ENCODE results near the gene SFXN4. TPM values are rescaled to one million over a fixed set of nuclear protein-coding genes. Genes with fewer than 3 reads are reported as not detected.

The SFXN4 gene
- total RNA-seq, 1 experiment from 2014 or later: 67.0 TPM

DNA sequence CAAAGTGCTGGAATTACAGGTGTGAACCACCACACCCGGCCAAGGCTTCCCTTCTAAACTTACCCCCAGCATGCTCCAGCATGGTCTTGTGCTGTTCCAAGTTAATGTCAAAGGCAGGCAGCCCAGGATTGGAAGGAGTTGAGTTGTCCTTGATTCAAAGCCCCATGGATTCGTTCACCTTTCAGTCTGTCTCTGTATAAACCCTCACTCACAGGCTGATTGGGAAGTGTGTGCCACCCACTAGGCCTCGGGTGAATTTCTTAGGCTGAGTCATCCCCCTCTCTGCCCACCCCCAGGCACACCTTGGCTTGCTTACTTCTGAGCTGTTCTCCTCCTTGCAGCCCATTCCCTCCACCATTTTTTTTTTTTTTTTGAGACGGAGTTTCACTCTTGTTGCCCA lies 26.4 kb upstream of the SFXN4 start:
- 0 out of 2 replicates have a peak, but pooled peaks cover 4% of the 10 kb centered on the region for H3K4me1 ChIP-seq (ENCODE audit: control insufficient read depth, insufficient read depth, low read length)
- no peak for ATAC-seq
- in situ Hi-C loops (cut with HindIII; ENCODE audit: low pct_unique_long_range_greater_than_20kb, low sequenced_read_pairs): no loop called here
- intact Hi-C loops (cut with micrococcal nuclease; ENCODE audit: unreplicated experiment): no loop called here
- DNase-seq (ENCODE audit: low read depth, low spot score): no peak
- no peak overlapping the region for H3K27ac ChIP-seq (ENCODE audit: low read length)
- H3K36me3 ChIP-seq (ENCODE audit: control insufficient read depth, insufficient read depth, low read length): no peaks in the 10 kb centered on the region
- TF ChIP-seq POLR2AphosphoS5 (IDR thresholded peaks at IDR 0.05; ENCODE audit: low read depth, low read length) (no peak), TCF7L2 (IDR thresholded peaks at IDR 0.05; ENCODE audit: low read depth, low read length) (no peak), SIN3A (IDR thresholded peaks at IDR 0.05; ENCODE audit: borderline replicate concordance, insufficient read depth, low read depth, low read length) (no peak)
- TF ChIP-seq, protein P1, sequence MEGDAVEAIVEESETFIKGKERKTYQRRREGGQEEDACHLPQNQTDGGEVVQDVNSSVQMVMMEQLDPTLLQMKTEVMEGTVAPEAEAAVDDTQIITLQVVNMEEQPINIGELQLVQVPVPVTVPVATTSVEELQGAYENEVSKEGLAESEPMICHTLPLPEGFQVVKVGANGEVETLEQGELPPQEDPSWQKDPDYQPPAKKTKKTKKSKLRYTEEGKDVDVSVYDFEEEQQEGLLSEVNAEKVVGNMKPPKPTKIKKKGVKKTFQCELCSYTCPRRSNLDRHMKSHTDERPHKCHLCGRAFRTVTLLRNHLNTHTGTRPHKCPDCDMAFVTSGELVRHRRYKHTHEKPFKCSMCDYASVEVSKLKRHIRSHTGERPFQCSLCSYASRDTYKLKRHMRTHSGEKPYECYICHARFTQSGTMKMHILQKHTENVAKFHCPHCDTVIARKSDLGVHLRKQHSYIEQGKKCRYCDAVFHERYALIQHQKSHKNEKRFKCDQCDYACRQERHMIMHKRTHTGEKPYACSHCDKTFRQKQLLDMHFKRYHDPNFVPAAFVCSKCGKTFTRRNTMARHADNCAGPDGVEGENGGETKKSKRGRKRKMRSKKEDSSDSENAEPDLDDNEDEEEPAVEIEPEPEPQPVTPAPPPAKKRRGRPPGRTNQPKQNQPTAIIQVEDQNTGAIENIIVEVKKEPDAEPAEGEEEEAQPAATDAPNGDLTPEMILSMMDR (IDR thresholded peaks at IDR 0.05): no peak
- TF ChIP-seq, protein P2, sequence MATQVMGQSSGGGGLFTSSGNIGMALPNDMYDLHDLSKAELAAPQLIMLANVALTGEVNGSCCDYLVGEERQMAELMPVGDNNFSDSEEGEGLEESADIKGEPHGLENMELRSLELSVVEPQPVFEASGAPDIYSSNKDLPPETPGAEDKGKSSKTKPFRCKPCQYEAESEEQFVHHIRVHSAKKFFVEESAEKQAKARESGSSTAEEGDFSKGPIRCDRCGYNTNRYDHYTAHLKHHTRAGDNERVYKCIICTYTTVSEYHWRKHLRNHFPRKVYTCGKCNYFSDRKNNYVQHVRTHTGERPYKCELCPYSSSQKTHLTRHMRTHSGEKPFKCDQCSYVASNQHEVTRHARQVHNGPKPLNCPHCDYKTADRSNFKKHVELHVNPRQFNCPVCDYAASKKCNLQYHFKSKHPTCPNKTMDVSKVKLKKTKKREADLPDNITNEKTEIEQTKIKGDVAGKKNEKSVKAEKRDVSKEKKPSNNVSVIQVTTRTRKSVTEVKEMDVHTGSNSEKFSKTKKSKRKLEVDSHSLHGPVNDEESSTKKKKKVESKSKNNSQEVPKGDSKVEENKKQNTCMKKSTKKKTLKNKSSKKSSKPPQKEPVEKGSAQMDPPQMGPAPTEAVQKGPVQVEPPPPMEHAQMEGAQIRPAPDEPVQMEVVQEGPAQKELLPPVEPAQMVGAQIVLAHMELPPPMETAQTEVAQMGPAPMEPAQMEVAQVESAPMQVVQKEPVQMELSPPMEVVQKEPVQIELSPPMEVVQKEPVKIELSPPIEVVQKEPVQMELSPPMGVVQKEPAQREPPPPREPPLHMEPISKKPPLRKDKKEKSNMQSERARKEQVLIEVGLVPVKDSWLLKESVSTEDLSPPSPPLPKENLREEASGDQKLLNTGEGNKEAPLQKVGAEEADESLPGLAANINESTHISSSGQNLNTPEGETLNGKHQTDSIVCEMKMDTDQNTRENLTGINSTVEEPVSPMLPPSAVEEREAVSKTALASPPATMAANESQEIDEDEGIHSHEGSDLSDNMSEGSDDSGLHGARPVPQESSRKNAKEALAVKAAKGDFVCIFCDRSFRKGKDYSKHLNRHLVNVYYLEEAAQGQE (IDR thresholded peaks at IDR 0.05; ENCODE audit: insufficient read depth in 1 of 2, low read depth in 2 of 2, low read length in 1 of 2): no peak
- ChIA-PET CTCF (interaction anchor here (0.6 kb wide), 1 partner anchor 254 kb away, joined by 5 read pairs; no protein-coding TSS in a partner anchor), POLR2A (interaction anchor here (0.7 kb wide), 1 partner anchor 15 kb away, joined by 3 read pairs; no protein-coding TSS in a partner anchor)
- H3K27me3 ChIP-seq (ENCODE audit: control insufficient read depth, insufficient read depth, low read length): no peaks in the 10 kb centered on the region
- no peaks in the 10 kb centered on the region for H3K9me3 ChIP-seq (ENCODE audit: control insufficient read depth, insufficient read depth, low read depth, low read length)
- BruUV-seq (replicated peaks): no TSS peak
- no peak overlapping the region for H3K4me3 ChIP-seq (ENCODE audit: low read depth in 2 of 2, low read length in 2 of 2)

DNA sequence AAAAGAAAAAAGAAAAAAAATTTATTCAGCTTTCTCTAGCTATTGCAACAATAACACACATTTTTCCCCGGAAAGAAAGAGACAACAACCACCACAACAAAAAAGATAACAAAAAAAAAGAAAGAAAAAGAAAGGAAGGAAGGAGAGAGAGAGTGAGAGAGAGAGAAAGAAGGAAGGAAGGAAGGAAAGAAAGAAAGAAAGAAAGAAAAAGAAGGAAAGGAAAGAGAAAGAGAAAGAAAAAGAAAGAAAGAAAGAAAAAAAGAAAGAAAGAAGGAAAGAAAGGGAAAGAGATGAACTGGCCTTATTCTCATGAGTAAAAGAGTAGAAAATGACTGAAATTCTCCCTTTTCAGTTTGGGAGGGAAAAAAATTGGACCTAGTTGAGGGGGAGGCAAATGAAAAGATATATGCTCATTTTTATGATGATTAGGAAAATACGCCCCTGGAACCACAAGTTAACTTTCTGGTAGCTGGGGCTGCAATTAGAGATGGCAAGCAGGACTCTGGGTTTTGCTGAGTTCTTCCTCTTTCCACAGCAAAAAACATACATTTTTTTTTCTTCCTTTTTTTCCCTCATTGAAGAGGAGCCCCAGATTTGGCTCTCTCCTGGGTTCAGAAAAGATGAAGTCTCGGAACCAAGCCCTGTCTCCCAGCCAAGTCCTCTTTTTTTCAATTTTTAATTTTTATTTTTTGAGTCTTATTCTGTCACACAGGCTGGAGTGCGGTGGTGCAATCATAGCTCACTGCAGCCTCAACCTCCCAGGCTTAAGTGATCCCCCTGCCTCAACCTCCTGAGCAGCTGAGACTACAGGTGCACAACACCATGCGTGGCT lies 25.7 kb upstream of the SFXN4 start:
- in situ Hi-C loops (cut with HindIII; ENCODE audit: low pct_unique_long_range_greater_than_20kb, low sequenced_read_pairs) (no loop called here), intact Hi-C loops (cut with micrococcal nuclease; ENCODE audit: unreplicated experiment) (no loop called here)
- Histone ChIP-seq H3K36me3 (ENCODE audit: control insufficient read depth, insufficient read depth, low read length) (no peaks in the 10 kb centered on the region), H3K27me3 (ENCODE audit: control insufficient read depth, insufficient read depth, low read length) (no peaks in the 10 kb centered on the region), H3K9me3 (ENCODE audit: control insufficient read depth, insufficient read depth, low read depth, low read length) (no peaks in the 10 kb centered on the region), H3K4me1 (ENCODE audit: control insufficient read depth, insufficient read depth, low read length) (0 out of 2 replicates have a peak, but pooled peaks cover 4% of the 10 kb centered on the region), H3K27ac (ENCODE audit: low read length) (no peak overlapping the region), H3K4me3 (ENCODE audit: low read depth in 2 of 2, low read length in 2 of 2) (no peak overlapping the region)
- ATAC-seq (no peak), DNase-seq (ENCODE audit: low read depth, low spot score) (no peak)
- TF ChIP-seq SIN3A (IDR thresholded peaks at IDR 0.05; ENCODE audit: borderline replicate concordance, insufficient read depth, low read depth, low read length) (no peak), POLR2AphosphoS5 (IDR thresholded peaks at IDR 0.05; ENCODE audit: low read depth, low read length) (no peak)
- TF ChIP-seq, protein P2 (IDR thresholded peaks at IDR 0.05; ENCODE audit: insufficient read depth in 1 of 2, low read depth in 2 of 2, low read length in 1 of 2): no peak
- TF ChIP-seq, protein P1 (IDR thresholded peaks at IDR 0.05): no peak
- BruUV-seq (replicated peaks): no TSS peak
- ChIA-PET CTCF (interaction anchor here (0.5 to 1.3 kb wide), 4 partner anchors 8 to 254 kb away, joined by 3 to 5 read pairs (median 4); no protein-coding TSS in a partner anchor), POLR2A (interaction anchor here (0.7 kb wide), 1 partner anchor 16 kb away, joined by 3 read pairs; no protein-coding TSS in a partner anchor)

All from Panc1 (cell line).